ENCODE measurements around the gene KIF27. TPM values are rescaled to one million over a fixed set of nuclear protein-coding genes. Genes with fewer than 3 reads are reported as not detected.

Gene KIF27, protein sequence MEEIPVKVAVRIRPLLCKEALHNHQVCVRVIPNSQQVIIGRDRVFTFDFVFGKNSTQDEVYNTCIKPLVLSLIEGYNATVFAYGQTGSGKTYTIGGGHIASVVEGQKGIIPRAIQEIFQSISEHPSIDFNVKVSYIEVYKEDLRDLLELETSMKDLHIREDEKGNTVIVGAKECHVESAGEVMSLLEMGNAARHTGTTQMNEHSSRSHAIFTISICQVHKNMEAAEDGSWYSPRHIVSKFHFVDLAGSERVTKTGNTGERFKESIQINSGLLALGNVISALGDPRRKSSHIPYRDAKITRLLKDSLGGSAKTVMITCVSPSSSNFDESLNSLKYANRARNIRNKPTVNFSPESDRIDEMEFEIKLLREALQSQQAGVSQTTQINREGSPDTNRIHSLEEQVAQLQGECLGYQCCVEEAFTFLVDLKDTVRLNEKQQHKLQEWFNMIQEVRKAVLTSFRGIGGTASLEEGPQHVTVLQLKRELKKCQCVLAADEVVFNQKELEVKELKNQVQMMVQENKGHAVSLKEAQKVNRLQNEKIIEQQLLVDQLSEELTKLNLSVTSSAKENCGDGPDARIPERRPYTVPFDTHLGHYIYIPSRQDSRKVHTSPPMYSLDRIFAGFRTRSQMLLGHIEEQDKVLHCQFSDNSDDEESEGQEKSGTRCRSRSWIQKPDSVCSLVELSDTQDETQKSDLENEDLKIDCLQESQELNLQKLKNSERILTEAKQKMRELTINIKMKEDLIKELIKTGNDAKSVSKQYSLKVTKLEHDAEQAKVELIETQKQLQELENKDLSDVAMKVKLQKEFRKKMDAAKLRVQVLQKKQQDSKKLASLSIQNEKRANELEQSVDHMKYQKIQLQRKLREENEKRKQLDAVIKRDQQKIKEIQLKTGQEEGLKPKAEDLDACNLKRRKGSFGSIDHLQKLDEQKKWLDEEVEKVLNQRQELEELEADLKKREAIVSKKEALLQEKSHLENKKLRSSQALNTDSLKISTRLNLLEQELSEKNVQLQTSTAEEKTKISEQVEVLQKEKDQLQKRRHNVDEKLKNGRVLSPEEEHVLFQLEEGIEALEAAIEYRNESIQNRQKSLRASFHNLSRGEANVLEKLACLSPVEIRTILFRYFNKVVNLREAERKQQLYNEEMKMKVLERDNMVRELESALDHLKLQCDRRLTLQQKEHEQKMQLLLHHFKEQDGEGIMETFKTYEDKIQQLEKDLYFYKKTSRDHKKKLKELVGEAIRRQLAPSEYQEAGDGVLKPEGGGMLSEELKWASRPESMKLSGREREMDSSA (N-terminal part only)
- total RNA-seq (2022; extraction: Qiagen RNA extraction): 0.68 to 1.1 TPM (median 1.1 TPM) in 5 replicates

DNA sequence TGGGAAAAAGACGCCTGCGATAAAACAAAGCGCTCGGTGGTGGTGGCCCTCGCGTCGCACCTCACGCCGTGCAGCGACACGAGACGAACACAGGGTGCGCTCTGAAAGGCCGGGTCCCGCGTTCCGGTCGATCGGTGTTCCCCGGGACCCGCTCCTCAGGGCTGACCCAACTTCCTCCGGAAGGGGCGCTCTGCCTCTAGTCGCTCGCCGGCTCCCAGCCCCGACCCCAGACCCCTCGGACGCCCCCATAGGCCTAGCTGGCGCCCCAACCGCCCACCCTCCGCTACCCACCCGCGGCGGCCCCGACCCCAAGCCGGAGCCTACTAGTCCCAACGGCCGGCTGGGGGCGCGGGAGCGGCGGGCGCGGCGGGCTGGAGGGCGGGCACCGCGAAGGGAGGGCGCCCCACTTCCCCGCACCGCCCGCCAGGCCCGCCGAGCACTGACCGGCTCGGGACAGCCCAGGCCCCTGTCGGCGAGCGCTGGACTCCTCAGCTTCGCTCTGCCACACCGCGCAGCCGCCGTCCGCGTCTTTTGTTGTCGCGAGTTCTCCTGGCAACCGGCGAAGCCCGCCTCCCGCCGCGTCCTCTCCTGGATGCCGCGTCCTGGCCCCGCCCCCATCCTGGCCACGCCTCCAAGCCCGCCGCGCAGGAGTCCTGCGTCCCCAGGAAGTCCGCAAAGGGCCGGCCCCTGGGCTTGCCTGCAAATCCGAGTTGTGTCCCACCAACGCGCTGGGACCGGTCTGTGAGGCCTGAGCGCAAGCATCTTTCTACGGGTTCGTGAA, at the start of gene KIF27:
Gene KIF27 (minus strand): TSS at position 506 of the 781 bp plus-strand sequence. CDS start 5,841 bp downstream, outside the sequence.

DNA sequence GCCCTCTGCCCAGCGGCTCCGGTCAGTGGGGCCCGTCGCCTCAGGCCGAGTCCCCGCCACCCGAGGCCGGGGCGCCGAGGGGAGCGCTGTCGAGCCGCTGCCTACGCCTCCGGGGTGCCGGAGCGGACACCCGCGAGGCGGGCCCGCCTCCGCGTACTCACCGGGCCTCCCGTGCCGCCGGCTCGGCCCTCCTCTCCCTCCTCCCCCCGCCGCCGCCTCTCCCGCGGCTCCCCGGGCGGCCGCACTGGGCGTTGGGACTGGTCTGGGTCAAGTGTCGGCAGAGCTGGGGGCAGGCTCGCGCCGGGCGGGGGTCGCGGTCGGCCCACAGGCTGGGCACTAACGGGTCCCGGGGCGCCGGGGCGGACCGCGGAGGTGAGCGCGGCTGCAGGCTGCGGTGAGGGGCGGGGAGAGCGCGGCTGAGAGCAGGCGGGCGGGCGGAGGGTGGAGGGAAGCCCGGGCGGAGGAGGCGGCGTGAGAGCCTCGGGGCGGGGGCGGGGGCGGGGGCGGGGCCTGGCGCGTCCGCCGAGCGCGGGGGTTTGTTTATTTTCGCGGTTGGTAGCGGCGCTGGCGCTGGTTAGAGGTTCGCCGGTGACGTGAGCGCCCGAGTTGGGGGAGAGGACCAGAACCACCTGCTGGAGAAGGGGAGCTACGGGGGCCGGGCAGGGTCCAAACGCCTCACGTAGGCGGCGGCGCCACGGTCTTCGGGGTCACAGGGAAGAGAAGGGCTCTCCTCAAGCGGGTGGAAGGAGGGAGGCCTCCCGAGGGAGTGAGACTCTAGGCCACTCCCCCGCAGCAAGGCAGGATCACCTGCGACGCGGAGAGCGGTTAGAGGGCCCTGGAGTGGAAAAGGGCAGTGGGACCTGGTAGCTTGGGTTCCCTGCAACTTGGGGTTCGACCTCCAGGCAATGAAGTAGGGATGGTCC, 103.6 kb downstream of the KIF27 start, which contains the start of gene GKAP1:
Gene GKAP1 (minus strand): TSS at position 414 of the 923 bp plus-strand sequence. CDS start 11,252 bp downstream, outside the sequence.

Other genes with a start within 250 kb of the KIF27 start
- 95.8 to 125 TPM (median 109 TPM) in 5 replicates for gene UBQLN1, start 213.5 kb downstream of the KIF27 start, total RNA-seq (2022; extraction: Qiagen RNA extraction)
- gene GKAP1, start 103.7 kb downstream of the KIF27 start, total RNA-seq (2022; extraction: Qiagen RNA extraction): 3.1 to 4.6 TPM (median 4.3 TPM) in 5 replicates
- 535 to 730 TPM (median 554 TPM) in 5 replicates for gene HNRNPK, start 58.8 kb upstream of the KIF27 start, total RNA-seq (2022; extraction: Qiagen RNA extraction)
- gene RMI1, start 59.4 kb upstream of the KIF27 start, total RNA-seq (2022; extraction: Qiagen RNA extraction): 10.3 to 18.7 TPM (median 13.4 TPM) in 5 replicates